ENCODE data around the gene CDV3.

Gene CDV3

DNA sequence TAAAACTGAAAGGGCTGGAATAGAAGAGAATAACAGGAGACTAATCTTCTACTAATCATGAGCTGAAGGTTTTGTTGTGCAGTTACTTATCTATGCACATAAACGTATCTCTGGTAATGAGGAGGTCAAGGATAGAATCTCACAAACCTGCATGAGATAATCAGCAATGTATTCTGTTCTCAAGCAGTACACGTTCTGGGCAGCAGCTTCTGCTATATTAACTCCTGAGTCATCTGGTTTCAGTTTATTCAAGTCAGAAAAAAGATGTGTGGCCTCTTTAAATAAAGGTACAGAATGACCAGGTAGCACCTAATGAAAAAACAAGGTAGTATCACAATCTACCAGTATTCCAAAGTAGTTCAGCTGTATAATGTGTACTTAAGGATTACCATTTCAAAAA lies 34.9 kb downstream of the CDV3 start:
- Histone ChIP-seq H2BK12ac (ENCODE audit: low read length) (no peak overlapping the region), H3K4me2 (ENCODE audit: insufficient read depth, low read length, poor library complexity, severe bottlenecking) (no peak overlapping the region), H4K8ac (ENCODE audit: low read depth, low read length) (no peak overlapping the region), H3K9ac (ENCODE audit: low read depth, low read length, poor library complexity) (no peak overlapping the region), H3K27ac (replicated peaks; ENCODE audit: low read length) (no peak overlapping the region), H3K36me3 (replicated peaks in 1 of 2; ENCODE audit: control insufficient read depth in 2 of 2, insufficient read depth in 2 of 2, low read length in 2 of 2) (peaks cover 11 to 91% of the 10 kb centered on the region in 2 donors), H3K4me1 (ENCODE audit: control insufficient read depth in 2 of 2, insufficient read depth in 1 of 2, low read depth in 1 of 2, low read length in 2 of 2) (no peaks in the 10 kb centered on the region), H3K27me3 (ENCODE audit: control insufficient read depth in 3 of 3, insufficient read depth in 3 of 3, low read depth in 1 of 3, low read length in 3 of 3) (no peaks in the 10 kb centered on the region), H4K91ac (ENCODE audit: low read depth, low read length, poor library complexity) (no peak overlapping the region), H2BK5ac (ENCODE audit: low read length) (no peak overlapping the region), H3K4me3 (ENCODE audit: low read length in 2 of 2) (no peak overlapping the region), H2AFZ (ENCODE audit: low read length) (no peak overlapping the region), H3K4ac (ENCODE audit: low read length) (no peak overlapping the region), H3K14ac (ENCODE audit: low read length) (no peak overlapping the region), H2BK120ac (ENCODE audit: low read depth, low read length) (no peak overlapping the region), H2AK5ac (ENCODE audit: low read depth, low read length) (no peak overlapping the region), H3K23ac (ENCODE audit: low read depth, low read length, poor library complexity) (no peak overlapping the region), H3K79me1 (ENCODE audit: low read depth, low read length) (no peaks in the 10 kb centered on the region), H3K9me3 (replicated peaks in 1 of 2; ENCODE audit: control insufficient read depth in 2 of 2, insufficient read depth in 1 of 2, low read depth in 1 of 2, low read length in 2 of 2) (no peaks in the 10 kb centered on the region), H2BK15ac (ENCODE audit: low read length) (no peak overlapping the region), H3K18ac (ENCODE audit: low read length) (no peak overlapping the region)
- DNase-seq (ENCODE audit: low spot score) = no peak
- no CpG with 5 or more reads among the region's 2 CpGs for WGBS, 2 donors (ENCODE audit: extremely low coverage in 2 of 2, insufficient read length in 2 of 2, insufficient replicate concordance in 1 of 2)

DNA sequence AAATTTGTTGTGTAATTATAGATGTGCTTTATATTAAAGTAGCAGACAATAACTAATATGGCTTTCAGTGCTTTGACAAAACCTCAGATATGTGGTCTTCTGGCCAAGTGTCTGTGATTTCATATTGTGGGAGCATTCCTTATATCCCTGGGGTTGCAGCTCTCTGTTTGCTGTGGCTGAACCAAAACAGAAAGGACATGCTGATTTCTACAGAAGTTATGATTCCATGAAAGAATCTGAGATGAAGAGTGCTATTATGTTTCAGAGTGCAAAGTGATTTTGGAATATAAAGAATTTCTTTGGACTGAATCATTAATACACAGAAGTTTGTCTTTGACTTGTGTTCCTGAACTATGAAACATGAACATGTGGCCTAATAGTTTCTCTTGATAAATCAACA lies 36.5 kb downstream of the CDV3 start:
- no peak for DNase-seq (ENCODE audit: low spot score)
- Histone ChIP-seq H3K4me1 (ENCODE audit: control insufficient read depth in 2 of 2, insufficient read depth in 1 of 2, low read depth in 1 of 2, low read length in 2 of 2) (no peaks in the 10 kb centered on the region), H3K9me3 (replicated peaks in 1 of 2; ENCODE audit: control insufficient read depth in 2 of 2, insufficient read depth in 1 of 2, low read depth in 1 of 2, low read length in 2 of 2) (no peaks in the 10 kb centered on the region), H3K23ac (ENCODE audit: low read depth, low read length, poor library complexity) (no peak overlapping the region), H3K79me1 (ENCODE audit: low read depth, low read length) (no peaks in the 10 kb centered on the region), H3K27me3 (ENCODE audit: control insufficient read depth in 3 of 3, insufficient read depth in 3 of 3, low read depth in 1 of 3, low read length in 3 of 3) (no peaks in the 10 kb centered on the region), H3K4me3 (ENCODE audit: low read length in 2 of 2) (no peak overlapping the region), H3K14ac (ENCODE audit: low read length) (no peak overlapping the region), H2BK5ac (ENCODE audit: low read length) (no peak overlapping the region), H2AK5ac (ENCODE audit: low read depth, low read length) (no peak overlapping the region), H3K18ac (ENCODE audit: low read length) (no peak overlapping the region), H2BK120ac (ENCODE audit: low read depth, low read length) (no peak overlapping the region), H2BK15ac (ENCODE audit: low read length) (no peak overlapping the region), H3K27ac (replicated peaks; ENCODE audit: low read length) (no peak overlapping the region), H3K9ac (ENCODE audit: low read depth, low read length, poor library complexity) (no peak overlapping the region), H2AFZ (ENCODE audit: low read length) (no peak overlapping the region), H3K4me2 (ENCODE audit: insufficient read depth, low read length, poor library complexity, severe bottlenecking) (no peak overlapping the region), H2BK12ac (ENCODE audit: low read length) (no peak overlapping the region), H3K36me3 (replicated peaks in 1 of 2; ENCODE audit: control insufficient read depth in 2 of 2, insufficient read depth in 2 of 2, low read length in 2 of 2) (peaks cover 11 to 98% of the 10 kb centered on the region in 2 donors), H3K4ac (ENCODE audit: low read length) (no peak overlapping the region), H4K8ac (ENCODE audit: low read depth, low read length) (no peak overlapping the region), H4K91ac (ENCODE audit: low read depth, low read length, poor library complexity) (no peak overlapping the region)

DNA sequence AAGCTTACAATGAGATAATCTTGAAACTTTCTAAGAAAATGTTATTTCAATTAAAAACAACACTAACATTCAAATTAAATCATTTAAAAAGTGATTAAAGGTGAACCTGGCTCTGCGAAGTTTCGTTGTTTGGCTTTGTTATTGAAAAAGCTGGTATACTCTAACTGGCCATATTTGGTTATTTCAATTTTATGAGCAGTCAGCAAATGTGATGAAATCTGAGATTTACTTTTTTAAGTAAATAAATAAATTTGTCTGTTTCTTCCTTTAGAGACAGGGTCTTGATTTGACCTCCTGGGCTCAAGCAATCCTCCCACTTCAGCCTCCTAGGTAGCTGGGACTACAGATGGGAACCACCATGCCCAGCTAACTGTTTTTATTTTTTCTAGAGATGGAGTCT lies 38.0 kb downstream of the CDV3 start:
- Histone ChIP-seq H3K18ac (ENCODE audit: low read length) (no peak overlapping the region), H3K27me3 (ENCODE audit: control insufficient read depth in 3 of 3, insufficient read depth in 3 of 3, low read depth in 1 of 3, low read length in 3 of 3) (no peaks in the 10 kb centered on the region), H2BK5ac (ENCODE audit: low read length) (no peak overlapping the region), H3K4me3 (ENCODE audit: low read length in 2 of 2) (no peak overlapping the region), H3K4ac (ENCODE audit: low read length) (no peak overlapping the region), H2AK5ac (ENCODE audit: low read depth, low read length) (no peak overlapping the region), H3K4me2 (ENCODE audit: insufficient read depth, low read length, poor library complexity, severe bottlenecking) (no peak overlapping the region), H3K14ac (ENCODE audit: low read length) (no peak overlapping the region), H3K36me3 (replicated peaks in 1 of 2; ENCODE audit: control insufficient read depth in 2 of 2, insufficient read depth in 2 of 2, low read length in 2 of 2) (peaks cover 15 to 98% of the 10 kb centered on the region in 2 donors), H3K23ac (ENCODE audit: low read depth, low read length, poor library complexity) (no peak overlapping the region), H2BK120ac (ENCODE audit: low read depth, low read length) (no peak overlapping the region), H3K27ac (replicated peaks; ENCODE audit: low read length) (no peak overlapping the region), H4K91ac (ENCODE audit: low read depth, low read length, poor library complexity) (no peak overlapping the region), H4K8ac (ENCODE audit: low read depth, low read length) (no peak overlapping the region), H2BK15ac (ENCODE audit: low read length) (no peak overlapping the region), H3K79me1 (ENCODE audit: low read depth, low read length) (no peaks in the 10 kb centered on the region), H2BK12ac (ENCODE audit: low read length) (no peak overlapping the region), H3K9ac (ENCODE audit: low read depth, low read length, poor library complexity) (no peak overlapping the region), H2AFZ (ENCODE audit: low read length) (no peak overlapping the region), H3K9me3 (replicated peaks in 1 of 2; ENCODE audit: control insufficient read depth in 2 of 2, insufficient read depth in 1 of 2, low read depth in 1 of 2, low read length in 2 of 2) (no peaks in the 10 kb centered on the region), H3K4me1 (ENCODE audit: control insufficient read depth in 2 of 2, insufficient read depth in 1 of 2, low read depth in 1 of 2, low read length in 2 of 2) (no peaks in the 10 kb centered on the region)
- DNase-seq (ENCODE audit: low spot score) = no peak
- no CpG with 5 or more reads among the region's 2 CpGs for WGBS, 2 donors (ENCODE audit: extremely low coverage in 2 of 2, insufficient read length in 2 of 2, insufficient replicate concordance in 1 of 2)

DNA sequence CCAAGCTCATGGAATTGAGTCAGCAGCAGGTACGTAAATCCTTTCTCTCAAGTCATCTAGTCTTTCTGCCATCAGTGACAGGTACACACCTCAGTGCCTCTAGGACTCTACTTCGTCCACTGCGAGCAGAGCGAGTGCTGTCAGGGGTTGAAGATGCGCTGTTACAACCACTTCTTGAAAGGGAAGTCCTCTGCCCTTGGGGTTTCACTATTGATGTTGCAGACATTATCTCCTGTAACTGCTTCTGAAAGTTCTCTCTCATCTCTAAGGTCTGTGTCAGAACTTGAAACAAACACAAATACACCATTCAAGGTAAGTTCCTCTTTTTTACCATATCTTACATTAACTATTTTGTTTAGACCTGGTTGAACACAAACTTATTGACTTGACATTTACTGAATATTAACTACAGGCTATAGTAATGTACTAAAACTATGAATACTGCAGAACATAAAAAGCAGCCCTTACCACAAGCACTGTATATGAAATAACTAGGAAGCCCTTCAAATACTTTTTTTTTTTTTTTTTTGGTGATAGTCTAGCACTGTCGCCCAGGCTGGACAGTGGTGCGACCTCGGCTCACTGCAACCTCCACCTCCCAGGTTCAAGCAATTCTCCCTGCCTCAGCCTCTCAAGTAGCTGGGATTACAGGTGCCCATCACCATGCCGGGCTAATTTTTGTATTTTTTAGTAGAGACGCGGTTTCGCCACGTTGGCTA lies 46.7 kb downstream of the CDV3 start:
- Histone ChIP-seq H3K9me3 (replicated peaks in 1 of 2; ENCODE audit: control insufficient read depth in 2 of 2, insufficient read depth in 1 of 2, low read depth in 1 of 2, low read length in 2 of 2) (no peaks in the 10 kb centered on the region), H3K9ac (ENCODE audit: low read depth, low read length, poor library complexity) (no peak overlapping the region), H3K14ac (ENCODE audit: low read length) (no peak overlapping the region), H3K4ac (ENCODE audit: low read length) (no peak overlapping the region), H2BK15ac (ENCODE audit: low read length) (no peak overlapping the region), H2AFZ (ENCODE audit: low read length) (no peak overlapping the region), H2BK5ac (ENCODE audit: low read length) (no peak overlapping the region), H3K36me3 (replicated peaks in 1 of 2; ENCODE audit: control insufficient read depth in 2 of 2, insufficient read depth in 2 of 2, low read length in 2 of 2) (peaks cover 21 to 100% of the 10 kb centered on the region in 2 donors), H3K4me3 (ENCODE audit: low read length in 2 of 2) (no peak overlapping the region), H2AK5ac (ENCODE audit: low read depth, low read length) (no peak overlapping the region), H4K91ac (ENCODE audit: low read depth, low read length, poor library complexity) (no peak overlapping the region), H4K8ac (ENCODE audit: low read depth, low read length) (no peak overlapping the region), H3K4me1 (ENCODE audit: control insufficient read depth in 2 of 2, insufficient read depth in 1 of 2, low read depth in 1 of 2, low read length in 2 of 2) (no peaks in the 10 kb centered on the region), H3K23ac (ENCODE audit: low read depth, low read length, poor library complexity) (no peak overlapping the region), H3K18ac (ENCODE audit: low read length) (no peak overlapping the region), H3K27ac (replicated peaks; ENCODE audit: low read length) (no peak overlapping the region), H3K4me2 (ENCODE audit: insufficient read depth, low read length, poor library complexity, severe bottlenecking) (no peak overlapping the region), H3K79me1 (ENCODE audit: low read depth, low read length) (no peaks in the 10 kb centered on the region), H3K27me3 (ENCODE audit: control insufficient read depth in 3 of 3, insufficient read depth in 3 of 3, low read depth in 1 of 3, low read length in 3 of 3) (no peaks in the 10 kb centered on the region), H2BK12ac (ENCODE audit: low read length) (no peak overlapping the region), H2BK120ac (ENCODE audit: low read depth, low read length) (no peak overlapping the region)
- DNase-seq (ENCODE audit: low spot score) = no peak
- no CpG with 5 or more reads among the region's 13 CpGs for WGBS, 2 donors (ENCODE audit: extremely low coverage in 2 of 2, insufficient read length in 2 of 2, insufficient replicate concordance in 1 of 2)
